HG03095 (cell line): ENCODE results near the gene GPRC5B.

Source experiments
- ATAC-seq: cut with Tn5 transposase; IDR thresholded peaks from one replicate; pipeline ENCODE4 v1.9.1; 2021; ENCODE audit warnings: moderate library complexity; ENCODE audit not compliant: unreplicated experiment

GPRC5B gene

DNA sequence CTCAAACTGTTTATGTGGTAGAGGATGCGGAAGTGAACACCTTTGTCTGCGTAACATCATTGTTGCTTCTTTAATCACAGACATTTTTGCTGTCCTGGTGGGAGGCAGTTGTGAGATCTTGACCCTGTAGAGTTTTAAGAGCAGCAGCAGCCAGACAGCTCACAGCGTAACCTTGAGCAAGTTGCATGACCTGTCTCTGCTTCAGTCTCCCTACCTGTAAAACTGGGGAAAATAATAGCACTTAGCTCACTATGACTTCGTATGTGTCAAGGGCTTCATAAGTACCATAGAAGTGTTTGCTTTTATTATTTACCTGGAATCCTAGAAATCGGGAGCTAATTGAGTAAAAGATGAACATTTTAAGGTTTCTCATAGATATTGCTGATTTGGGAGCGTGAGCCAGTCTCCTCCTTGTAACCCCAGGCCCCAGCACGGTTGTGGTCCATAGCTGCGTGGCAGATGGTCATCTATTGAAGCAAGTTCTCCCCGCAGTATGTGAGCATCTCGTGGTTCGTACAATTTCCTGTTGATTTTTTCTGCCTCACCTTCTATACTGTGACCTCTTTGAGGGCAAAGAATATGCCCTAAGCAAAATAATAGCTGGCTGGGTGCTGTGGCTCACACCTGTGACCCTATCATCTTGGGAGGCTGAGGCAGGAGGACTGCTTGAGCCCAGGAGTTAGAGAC is 34.4 kb downstream of the GPRC5B start:
- no peak for ATAC-seq

DNA sequence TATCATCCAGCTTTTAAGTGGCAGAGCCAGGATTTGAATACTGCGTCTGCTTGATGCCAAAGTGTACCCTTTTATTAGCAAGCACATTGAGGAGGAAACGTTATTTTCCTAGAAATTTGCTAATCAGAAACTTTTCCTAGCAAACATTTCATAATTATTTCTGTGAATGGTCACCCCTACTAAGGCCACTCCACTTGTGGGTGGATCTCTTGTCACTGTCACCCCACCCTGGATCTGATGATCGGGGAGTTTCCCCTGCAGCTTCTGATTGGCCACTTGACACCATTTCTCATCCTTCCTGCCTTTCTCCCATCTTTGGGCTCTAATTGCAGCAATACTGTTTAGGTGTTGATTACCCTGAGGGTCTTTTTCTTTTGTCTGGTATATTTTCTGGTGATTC is 35.9 kb downstream of the GPRC5B start:
- no peak for ATAC-seq

DNA sequence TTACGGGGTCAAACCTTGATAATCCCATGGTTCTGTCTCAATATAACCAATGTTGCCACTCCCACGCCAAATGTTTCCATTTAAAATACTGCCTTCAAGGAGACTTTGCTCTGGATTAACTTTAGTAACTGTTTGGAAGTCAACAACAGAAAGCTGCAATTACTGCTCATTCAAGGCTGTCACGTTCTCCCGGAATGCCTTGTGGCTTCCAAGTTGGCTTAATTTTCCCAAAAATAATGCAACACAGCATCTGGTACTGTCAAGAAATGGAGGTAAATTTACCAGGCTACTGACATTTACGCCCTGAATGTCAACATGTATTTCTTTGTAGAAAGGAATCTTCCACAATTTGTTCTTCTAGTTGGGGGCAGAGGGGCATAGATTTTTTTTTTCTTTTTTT is 38.2 kb downstream of the GPRC5B start:
- no peak for ATAC-seq

DNA sequence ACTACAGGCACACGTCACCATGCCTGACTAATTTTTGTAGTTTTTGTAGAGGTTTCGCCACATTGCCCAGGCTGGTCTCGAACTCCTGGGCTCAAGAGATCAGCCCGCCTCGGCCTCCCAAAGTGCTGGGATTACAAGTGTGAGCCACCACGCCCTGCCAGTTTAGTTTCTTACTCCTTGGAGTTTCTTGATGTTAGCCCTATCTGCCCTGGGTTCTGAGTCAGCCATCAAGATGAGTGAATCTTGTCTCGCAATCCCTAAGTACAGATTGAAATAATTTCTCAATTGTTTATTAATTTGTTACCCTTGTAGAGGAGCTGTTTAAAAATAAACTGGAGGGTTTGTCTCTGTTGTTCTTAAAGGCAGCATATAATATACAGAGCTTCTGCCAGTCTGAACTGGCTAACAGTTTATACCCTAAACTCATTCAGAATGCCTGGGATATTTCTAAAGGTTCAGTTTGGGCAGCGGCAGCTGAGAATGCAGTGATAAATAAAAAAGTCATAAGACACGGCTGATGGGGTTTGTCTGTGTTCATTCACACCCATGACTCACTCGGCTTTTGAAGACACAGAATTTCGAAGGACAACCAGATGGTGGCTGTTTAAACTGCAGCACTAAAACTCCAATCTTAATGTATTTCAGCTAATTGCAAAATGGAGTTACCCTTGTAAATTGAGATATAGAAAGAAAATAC is 39.6 kb downstream of the GPRC5B start:
- no peak for ATAC-seq

DNA sequence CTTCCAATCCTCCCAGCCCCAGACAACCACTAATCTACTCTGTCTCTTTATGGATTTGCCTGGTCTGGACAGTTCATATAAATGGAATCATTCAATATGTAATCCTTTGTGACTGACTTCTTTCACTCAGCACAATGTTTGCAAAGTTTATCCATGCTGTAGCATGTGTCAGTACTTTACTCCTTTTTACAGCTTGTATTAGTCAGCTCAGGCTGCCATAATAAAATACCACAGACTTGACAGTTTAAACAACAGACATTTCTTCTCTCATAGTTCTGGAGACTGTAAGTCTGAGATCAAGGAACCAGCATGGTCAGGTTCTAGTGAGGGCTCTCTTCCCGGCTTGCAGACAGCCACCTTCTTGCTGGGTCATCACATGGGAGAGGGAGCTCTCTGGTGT is 41.3 kb downstream of the GPRC5B start:
- no peak for ATAC-seq

DNA sequence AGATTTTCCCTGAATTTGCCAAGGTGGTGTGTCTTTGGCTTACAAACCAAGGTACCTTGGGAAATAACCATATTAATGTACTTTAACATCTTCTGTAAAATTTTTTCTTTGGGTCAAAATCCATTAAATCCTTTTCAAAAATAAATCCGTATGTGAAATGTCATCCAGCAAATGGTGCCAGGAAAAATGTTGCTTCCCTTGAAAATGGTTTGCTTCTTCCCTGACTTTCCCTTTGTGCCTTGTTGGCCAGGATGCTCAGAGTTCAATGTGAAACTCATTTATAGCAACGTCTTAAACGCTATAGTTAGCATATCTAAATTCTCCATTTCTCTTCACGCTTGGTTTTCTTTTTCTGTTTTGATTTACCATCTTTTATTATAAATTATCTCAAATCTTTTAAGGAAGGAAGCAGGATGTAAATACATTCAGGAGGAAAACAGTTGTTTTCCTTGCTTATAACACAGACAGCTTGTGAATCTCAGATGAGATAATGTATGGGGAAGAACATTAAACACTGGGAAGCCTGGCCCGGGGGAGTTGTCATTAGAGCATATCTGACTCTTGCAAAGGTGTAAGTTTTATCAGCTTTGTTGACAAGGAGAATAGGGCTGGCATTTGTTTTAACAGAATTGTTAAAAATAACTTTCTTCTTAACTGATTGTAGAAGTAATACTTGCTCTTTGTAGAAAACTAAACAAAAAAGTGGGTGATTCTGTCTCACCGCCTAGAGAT is 42.1 kb downstream of the GPRC5B start:
- no peak for ATAC-seq

DNA sequence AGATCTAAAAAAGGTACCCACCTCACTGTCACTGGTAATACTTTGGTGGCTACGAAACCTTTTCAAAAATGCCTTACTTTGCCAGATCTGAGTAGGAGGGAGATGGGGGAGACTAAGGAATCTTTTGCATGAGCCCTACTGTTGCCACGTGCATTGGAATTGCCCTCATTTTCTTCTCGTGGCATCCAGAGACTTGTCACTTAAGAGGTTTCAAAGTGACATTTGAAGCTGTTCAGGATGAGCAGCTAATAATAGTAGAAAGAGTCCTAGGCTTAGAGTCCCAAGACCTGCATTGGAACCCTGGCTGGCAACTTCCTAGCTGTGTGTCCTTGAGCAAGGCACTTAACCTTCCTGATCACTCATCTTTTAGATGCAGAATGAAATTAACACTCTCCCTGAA is 43.5 kb downstream of the GPRC5B start:
- no peak for ATAC-seq

DNA sequence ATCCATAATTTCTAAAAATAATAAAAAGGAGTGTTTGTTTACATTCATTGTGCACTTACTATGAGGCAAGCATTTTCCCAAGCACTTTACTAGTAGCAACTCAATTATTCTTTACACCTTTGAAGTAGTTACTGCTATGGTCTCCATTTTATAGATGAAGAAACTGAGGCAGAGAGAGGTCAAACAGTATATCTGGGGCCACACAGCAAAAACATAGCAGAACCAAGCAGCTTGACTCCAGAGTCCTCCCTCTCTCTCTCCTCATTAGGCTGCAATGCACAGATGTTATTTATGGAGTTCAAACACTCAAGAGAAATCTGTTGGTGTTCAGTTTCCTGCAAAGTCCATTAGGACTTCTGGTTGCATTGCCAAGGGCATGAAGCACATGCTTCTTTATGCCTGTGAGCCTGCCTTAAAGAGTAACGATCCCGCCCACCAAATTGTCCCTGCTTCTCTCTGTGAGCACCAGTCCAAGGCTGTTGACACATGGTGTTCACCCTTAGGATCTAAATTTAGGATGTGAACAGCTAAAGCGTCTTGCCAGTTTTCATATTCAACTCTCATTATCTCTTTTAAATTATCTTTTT is 44.0 kb downstream of the GPRC5B start:
- ATAC-seq: no peak

DNA sequence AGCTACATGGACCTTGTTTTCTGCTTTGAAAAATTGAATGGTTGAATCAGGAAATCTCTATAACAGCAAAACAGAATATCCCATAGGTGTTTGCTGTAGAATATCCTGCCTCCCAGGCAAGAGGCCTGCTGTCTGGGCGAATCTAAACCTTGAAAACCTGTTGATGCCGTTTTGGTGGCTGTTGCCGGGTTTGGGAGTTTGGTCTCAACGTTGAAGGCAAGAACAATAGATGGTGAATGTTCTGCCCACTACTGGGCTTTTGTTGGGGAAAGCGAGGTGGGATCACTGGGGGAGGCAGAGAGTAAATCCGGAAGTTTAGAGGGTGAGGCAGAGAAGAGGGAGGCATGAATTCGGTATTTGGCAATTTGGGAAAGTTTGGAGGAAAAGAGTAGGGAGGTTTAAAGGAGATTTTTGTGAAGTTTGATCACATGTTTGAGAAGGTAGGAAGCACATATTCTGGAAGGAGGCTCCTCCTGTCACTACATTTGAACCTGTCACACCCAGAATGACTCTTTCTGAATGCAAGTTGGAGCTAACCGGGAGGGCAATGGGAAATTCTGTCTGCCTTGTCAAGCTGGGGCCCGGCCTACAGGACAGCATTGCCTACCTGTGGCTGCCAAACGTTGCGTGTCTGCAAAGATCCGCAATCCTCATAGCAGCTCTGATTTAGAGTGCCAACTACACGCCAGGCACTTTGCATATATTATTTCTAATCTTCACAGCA is 46.5 kb downstream of the GPRC5B start:
- no peak for ATAC-seq

DNA sequence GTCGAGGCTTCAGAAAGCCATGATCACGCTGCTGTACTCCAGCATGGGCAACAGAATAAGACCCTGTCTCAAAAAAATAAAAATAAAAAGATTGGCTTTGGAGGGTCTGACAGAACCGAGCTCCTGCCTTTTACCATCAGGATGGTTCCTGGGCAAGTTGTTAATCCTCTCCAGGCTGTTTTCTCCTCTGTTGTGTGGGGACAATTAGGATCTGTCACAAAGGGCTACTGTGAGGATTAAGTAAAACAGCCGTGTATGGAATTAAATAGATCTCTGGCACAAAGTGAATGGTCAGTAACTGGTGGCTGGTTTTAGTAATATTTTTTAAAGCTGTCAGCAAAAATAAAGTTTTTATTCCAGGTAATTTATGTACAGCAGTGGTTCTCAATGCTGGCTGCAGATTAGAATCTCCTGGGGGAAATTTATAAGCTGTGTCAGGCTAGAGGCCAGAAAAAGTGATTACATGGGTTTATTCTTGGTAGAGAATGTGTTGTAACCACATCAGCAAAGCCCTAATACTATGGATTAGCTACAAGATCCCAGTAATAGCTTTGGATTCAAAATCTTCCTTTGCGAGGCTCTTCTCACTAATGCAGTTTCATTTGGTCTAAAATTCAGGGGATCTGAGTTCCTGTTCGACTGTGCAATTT is 47.2 kb downstream of the GPRC5B start:
- no peak for ATAC-seq

DNA sequence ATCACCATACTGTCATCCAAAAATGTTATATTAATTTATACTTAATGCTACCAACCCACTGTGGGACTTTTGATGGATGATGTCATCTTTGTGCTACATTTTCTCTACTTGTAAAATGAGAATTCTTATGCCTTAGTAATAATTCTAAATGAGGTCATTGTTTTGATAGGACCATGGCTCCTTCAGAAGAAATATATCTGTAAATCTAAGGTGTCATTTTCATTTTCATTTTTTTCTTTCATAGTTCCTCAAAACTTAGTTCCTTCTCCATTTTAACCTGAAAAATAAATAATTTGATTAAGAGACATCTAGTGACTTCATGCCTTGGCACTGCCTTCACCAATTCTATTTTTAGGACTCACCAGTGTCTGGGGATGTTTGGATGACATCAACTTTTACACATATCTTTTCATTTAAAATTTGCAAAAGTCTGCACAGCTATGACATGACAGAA is 48.7 kb downstream of the GPRC5B start:
- ATAC-seq: no peak

DNA sequence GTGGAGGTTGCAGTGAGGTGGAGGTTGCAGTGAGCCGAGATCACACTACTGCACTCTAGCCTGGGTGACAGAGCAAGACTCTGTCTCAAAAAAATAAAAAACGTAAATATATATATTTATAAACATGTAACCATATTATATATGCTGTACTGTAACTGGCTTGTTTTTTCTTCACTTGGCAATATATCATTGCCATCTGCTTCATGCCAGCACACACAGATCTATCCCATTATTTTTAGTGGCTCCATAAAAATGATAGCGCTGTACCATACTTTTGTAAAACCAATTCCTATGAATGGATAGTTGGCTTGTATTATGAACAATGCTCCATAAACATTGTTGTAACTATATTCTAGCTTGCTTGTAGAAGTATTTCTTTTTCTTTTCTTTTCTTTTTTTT is 49.5 kb downstream of the GPRC5B start:
- ATAC-seq: no peak

DNA sequence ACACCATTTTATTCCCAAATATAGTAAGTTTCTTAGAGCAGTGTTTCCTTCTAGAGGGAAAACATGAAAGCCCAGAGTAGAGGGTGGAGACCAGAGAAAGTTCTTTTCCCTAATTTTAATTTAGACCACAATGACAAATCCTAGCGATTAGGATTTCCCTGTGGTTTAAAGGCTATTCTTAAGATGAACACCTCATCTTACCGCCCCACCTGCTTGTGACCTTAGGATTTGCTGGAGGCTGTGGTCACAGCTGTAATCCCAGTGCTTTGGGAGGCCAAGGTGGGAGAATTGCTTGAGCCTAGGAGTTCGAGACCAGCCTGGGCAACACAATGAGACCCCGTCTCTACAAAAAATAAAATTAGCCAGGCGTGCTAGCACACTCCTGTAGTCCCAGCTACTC is 51.1 kb downstream of the GPRC5B start:
- no peak for ATAC-seq

DNA sequence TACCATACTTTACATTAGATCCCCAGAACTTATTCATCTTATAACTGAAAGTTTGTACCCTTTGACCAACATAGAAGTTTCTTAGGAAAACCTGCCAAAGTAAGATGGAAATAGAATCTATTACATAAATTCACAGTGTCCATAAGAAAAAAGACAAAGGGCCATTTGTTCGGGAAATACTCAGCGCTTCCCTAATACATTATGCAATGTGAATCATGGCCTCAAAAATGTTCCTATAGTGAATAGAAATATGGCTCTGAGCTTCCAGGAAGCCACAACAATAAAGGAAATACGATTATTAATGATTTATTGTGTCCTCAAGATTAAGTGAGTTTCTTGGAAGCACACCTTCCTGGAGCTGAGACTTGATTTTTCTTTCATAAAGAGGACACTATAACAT is 51.5 kb downstream of the GPRC5B start:
- ATAC-seq: no peak

DNA sequence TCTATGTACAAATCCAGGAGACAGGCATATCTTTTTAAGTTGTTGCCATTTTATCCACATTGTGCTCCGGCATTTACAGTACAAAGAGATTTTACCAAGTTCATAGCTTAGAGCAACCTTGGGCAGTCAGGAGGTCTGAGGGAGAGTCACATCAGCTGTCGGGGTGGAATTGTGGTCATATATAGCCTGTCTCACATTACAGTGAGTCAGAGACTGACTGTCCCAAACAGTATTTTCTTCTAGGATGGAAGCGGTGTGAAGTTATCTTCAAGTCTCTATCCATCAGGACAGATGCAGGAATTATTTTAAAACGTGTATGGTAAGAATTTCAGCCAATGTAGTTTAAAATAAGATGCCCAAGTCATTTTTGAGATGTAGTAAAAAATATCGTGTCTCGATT is 53.0 kb downstream of the GPRC5B start:
- ATAC-seq: no peak

DNA sequence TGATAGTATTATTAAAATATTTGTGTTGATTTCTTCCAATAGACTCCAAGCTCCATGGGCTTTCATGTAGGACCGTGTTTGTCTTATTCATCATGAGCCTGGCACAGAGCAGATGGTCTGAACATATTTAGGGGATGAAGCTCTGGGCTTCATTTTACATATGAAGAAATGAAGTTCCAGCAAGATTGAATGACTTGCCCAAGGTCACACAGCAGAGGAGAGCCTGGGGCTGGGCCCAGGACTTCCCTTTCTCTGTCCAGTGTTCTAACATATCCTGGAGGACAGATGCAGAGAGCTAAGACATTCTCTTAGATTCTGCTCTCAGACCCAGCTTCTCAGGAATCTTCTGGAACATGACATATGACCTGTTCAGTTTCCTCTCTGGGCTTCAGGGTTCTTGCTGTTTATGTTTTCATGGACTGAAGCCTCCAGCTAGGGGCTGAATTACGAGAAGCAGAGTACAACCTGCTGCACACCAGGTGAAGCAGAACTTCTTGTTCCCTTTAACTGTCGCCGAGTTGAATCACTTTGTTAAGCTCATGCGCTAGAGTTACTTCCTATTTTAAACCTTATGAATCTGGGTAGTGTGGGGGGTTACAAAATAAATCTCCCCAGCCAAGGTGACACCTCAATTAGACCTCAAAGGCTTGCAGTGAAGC is 53.6 kb downstream of the GPRC5B start:
- no peak for ATAC-seq

DNA sequence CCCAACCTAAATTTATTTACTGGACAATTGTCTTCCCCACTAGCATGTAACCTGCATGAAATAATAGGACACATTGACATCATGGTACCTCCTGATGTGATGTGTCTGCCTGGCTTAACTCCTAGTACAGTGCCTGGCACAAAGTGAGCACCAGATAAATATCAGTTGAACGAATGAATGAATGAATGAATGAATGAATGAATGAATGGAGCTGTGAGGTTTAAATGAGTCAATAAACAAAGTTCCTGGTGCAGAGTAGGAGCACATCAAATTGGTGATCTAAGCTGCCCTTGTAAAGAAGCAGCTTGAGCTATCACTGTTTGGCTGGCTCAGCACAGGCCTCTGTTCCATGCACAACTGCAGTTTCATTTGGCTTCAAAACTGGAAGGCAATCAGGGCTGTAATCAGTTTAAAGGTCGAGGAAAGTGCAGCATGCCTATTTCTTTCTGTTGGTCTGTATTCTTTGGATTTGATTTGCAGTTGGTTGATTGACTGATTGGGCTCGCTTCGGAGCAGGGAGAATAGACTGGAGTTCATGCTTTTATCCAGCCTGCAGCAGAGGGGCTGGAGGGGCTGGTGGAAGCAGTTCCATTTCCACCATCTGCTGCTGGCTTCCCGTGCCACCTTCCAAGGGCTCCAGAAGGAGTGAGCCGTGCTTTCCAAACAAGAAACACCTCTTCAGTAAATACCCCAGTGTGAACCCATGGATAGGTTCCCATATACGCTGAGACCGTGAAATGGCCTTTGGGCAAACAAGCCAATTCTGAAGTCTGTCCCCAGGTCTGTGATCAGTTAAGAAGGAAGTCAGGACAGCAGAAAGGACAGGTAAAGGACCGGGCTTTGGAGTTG is 54.6 kb downstream of the GPRC5B start:
- no peak for ATAC-seq

DNA sequence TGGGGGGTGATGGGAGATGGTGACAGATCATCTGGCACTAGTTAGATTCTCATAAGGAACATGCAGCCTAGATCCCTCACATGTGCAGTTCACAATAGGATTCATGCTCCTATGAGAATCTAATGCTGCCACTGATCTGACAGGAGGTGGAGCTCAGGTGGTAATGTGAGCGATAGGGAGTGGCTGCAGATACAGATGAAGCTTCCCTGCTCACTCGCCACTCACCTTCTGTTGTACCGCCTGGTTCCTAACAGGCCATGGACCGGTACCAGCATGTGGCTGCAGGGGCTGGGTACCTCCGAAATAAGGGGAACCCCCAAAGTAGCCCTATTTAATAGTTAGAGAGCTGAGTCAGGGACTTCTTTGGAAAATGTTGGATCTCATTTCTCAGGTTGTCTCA is 60.4 kb downstream of the GPRC5B start:
- ATAC-seq: no peak

DNA sequence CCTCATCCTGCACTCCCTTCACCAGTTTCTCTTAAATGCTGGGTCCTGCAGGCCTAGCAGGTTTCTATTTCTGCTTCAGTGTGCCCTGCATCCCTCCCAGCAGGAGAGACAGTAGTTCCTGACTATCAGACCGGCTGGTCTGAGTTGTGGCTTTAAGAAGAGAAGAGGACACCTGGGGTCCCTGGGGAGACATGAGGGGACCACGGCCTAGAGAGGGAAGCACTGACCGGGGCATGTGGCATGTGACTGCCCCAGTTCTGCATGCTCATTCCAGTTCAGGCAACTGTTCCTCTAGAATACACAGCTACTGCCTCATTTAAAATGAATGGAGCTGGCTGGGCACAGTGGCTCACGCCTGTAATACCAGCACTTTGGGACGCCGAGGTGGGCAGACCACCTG is 61.3 kb downstream of the GPRC5B start:
- no peak for ATAC-seq
